K562 (cell line): ENCODE results near the gene MICAL1. TPM values are rescaled to one million over a fixed set of nuclear protein-coding genes. Genes with fewer than 3 reads are reported as not detected.
A peak's percentile ranks its signal among the peaks of the same experiment; 100 is the strongest.

Experiments used
- ATF7 ChIP-seq: fragments of 450-650 bp; IDR thresholded peaks from 2 replicates; pipeline ENCODE4 v1.7.1; 2014; ENCODE audit warnings: mild to moderate bottlenecking, moderate library complexity
- C11orf30 ChIP-seq: fragments of 450-650 bp; IDR thresholded peaks from 2 replicates; pipeline ENCODE4 v1.6.1; 2016; ENCODE audit warnings: low read depth, mild to moderate bottlenecking
- CTCF ChIP-seq, 3 experiments: IDR thresholded peaks in 2 of 3; conservative IDR thresholded peaks in 1 of 3; 2 replicates each; pipeline ENCODE4 v1.5.1; 2011 to 2012; ENCODE audit warnings: low read length in 3 of 3, mild to moderate bottlenecking in 3 of 3, control low read depth in 2 of 3, improper control_type of control experiment in 1 of 3, inconsistent platforms in 1 of 3, low read depth in 1 of 3, mixed read lengths in 1 of 3, moderate library complexity in 1 of 3; ENCODE audit not compliant: insufficient read depth in 2 of 3
- HDAC1 ChIP-seq, 2 experiments: fragments of 450-650 bp; IDR thresholded peaks; 2 replicates each; pipeline ENCODE4 v1.6.1; 2016 to 2017; ENCODE audit warnings: inconsistent platforms in 1 of 2, mild to moderate bottlenecking in 1 of 2, moderate library complexity in 1 of 2
- MAFG ChIP-seq: fragments of 450-650 bp; conservative IDR thresholded peaks from 2 replicates; pipeline ENCODE4 v1.6.1; 2016; ENCODE audit warnings: missing genetic modification characterization, missing compliant biosample characterization
- MAFK ChIP-seq: IDR thresholded peaks from 2 replicates; pipeline ENCODE4 v1.6.1; 2011; ENCODE audit warnings: low read length, improper control_type of control experiment
- MIER1 ChIP-seq: fragments of 450-650 bp; IDR thresholded peaks from 2 replicates; pipeline ENCODE4 v1.6.1; 2016; ENCODE audit warnings: antibody characterized with exemption, mild to moderate bottlenecking, low read depth
- MLLT1 ChIP-seq, 2 experiments: fragments of 450-650 bp; IDR thresholded peaks; 2 replicates each; pipeline ENCODE4 v1.6.1; 2016
- MNT ChIP-seq, 2 experiments: fragments of 450-650 bp; conservative IDR thresholded peaks; 2 replicates each; pipeline ENCODE4 v1.6.1; 2017; ENCODE audit warnings: mild to moderate bottlenecking in 2 of 2, moderate library complexity in 2 of 2
- PPARD ChIP-seq: fragments of 250-450 bp; sonication (Bioruptor Pico); IDR thresholded peaks from 2 replicates; pipeline ENCODE4 v1.8.0; 2022; ENCODE audit warnings: inconsistent platforms, mild to moderate bottlenecking, moderate library complexity
- RBM15 ChIP-seq: fragments of 200-400 bp; formaldehyde crosslinking; IDR thresholded peaks from 2 replicates; pipeline ENCODE4 v1.6.1; 2018; ENCODE audit warnings: mild to moderate bottlenecking, low read length, moderate library complexity; ENCODE audit not compliant: insufficient read depth
- SMARCE1 ChIP-seq: fragments of 450-650 bp; IDR thresholded peaks from 2 replicates; pipeline ENCODE4 v1.7.1; 2016; ENCODE audit warnings: mild to moderate bottlenecking
- SUPT5H ChIP-seq: fragments of 450-650 bp; IDR thresholded peaks from 2 replicates; pipeline ENCODE4 v1.6.1; 2016
- TCF7 ChIP-seq: sonication (generic); IDR thresholded peaks from 2 replicates; pipeline ENCODE4 v1.6.1; 2016; ENCODE audit warnings: antibody characterized with exemption, borderline replicate concordance
- XRCC3 ChIP-seq: fragments of 450-650 bp; IDR thresholded peaks from 2 replicates; pipeline ENCODE4 v1.6.1; 2017; ENCODE audit warnings: mild to moderate bottlenecking, moderate library complexity
- ZNF239 ChIP-seq: fragments of 250-450 bp; sonication (Bioruptor Pico); IDR thresholded peaks from 2 replicates; pipeline ENCODE4 v1.4.0; 2020; ENCODE audit warnings: mild to moderate bottlenecking
- ZNF316 ChIP-seq: fragments of 450-650 bp; IDR thresholded peaks from 2 replicates; pipeline ENCODE4 v1.6.1; 2016
- ZNF586 ChIP-seq: fragments of 450-650 bp; formaldehyde crosslinking; conservative IDR thresholded peaks from 2 replicates; pipeline ENCODE4 v1.4.0; 2020; ENCODE audit warnings: mild to moderate bottlenecking, moderate library complexity
- ZNF76 ChIP-seq: fragments of 250-450 bp; sonication (Bioruptor Pico); IDR thresholded peaks from 2 replicates; pipeline ENCODE4 v1.4.0; 2020; ENCODE audit warnings: mild to moderate bottlenecking, moderate library complexity, borderline replicate concordance
- ZNF785 ChIP-seq: fragments of 250-450 bp; sonication (Bioruptor Pico); IDR thresholded peaks from 2 replicates; pipeline ENCODE4 v1.4.0; 2020; ENCODE audit warnings: mild to moderate bottlenecking
- polyA plus RNA-seq, 8 experiments: library from polyadenylated mRNA; depleted of rRNA in 4 of 8; stranded (reverse) in 5 of 8; unstranded in 3 of 8; fragments of >200 nt; fragmentation: Nextera tagmentation in 2 of 8; fragmentation: Illumina TruSeq in 1 of 8; extraction: Ambion mirVana in 2 of 8; extraction: Trizol in 1 of 8; gene quantifications; 2 replicates each; pipeline versions ENCODE4 v1.2.1 to v1.2.3, GENCODE V29; 2011 to 2014; ENCODE audit warnings: inconsistent platforms in 1 of 8, missing spikeins in 1 of 8
- total RNA-seq, 7 experiments: library from RNA; depleted of rRNA in 6 of 7; stranded (reverse); fragments of >200 nt in 6 of 7; fragmentation: Illumina TruSeq in 2 of 7; extraction: Trizol in 2 of 7; gene quantifications; 2 replicates each; pipeline versions ENCODE4 v1.2.1 to v1.2.3, GENCODE V29; 2011 to 2021; ENCODE audit warnings: low replicate concordance in 1 of 7
- TF ChIP-seq, protein P1 (sequence below): fragments of 450-650 bp; IDR thresholded peaks from 2 replicates; pipeline ENCODE4 v1.6.1; 2016; ENCODE audit warnings: low read depth, mild to moderate bottlenecking, moderate library complexity
- TF ChIP-seq, protein P2 (sequence below): fragments of 250-450 bp; sonication (Bioruptor Pico); IDR thresholded peaks from 2 replicates; pipeline ENCODE4 v1.4.0; 2020; ENCODE audit warnings: mild to moderate bottlenecking
- TF ChIP-seq, protein P3 (sequence below): fragments of 250-450 bp; sonication (Bioruptor Pico); IDR thresholded peaks from 2 replicates; pipeline ENCODE4 v1.4.0; 2020; ENCODE audit warnings: borderline replicate concordance

Gene MICAL1
- total and polyA plus RNA-seq, 9 of the 15 experiments (the other 6 are each of a cell fraction or from before 2014, with no cell fraction given) = 0.07 to 15.2 (median 7.0) TPM

DNA sequence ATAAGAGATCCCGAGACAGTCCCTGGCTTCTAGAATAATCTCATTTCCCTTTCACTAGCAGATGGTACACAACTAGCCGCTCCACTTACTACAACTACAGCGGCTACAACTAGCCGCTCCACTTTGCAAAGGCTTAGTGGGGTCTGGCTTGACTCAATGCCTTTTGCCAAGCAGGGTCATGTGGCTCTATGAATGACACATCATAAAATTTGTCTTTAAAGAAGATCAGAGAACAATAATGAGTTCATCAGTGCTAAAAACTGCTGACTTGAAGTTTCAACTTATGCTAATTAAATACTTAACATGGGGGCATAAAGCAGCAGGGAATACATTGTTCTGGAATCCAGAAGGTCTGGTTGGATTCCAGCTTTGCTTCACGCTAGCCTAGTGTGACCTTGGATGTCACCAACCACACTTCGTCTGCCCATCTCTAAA is 2.0 kb upstream of the MICAL1 start (continued):
- TF ChIP-seq TCF7 = no peak
- TF ChIP-seq, protein P1, sequence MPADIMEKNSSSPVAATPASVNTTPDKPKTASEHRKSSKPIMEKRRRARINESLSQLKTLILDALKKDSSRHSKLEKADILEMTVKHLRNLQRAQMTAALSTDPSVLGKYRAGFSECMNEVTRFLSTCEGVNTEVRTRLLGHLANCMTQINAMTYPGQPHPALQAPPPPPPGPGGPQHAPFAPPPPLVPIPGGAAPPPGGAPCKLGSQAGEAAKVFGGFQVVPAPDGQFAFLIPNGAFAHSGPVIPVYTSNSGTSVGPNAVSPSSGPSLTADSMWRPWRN = no peak
- TF ChIP-seq MAFG (tag) = peak; percentile 91
- TF ChIP-seq ZNF586 = no peak
- TF ChIP-seq SUPT5H = no peak
- TF ChIP-seq MNT (conservative IDR thresholded peaks at IDR 0.05) = no peak
- no peak for TF ChIP-seq ATF7
- TF ChIP-seq, protein P2, sequence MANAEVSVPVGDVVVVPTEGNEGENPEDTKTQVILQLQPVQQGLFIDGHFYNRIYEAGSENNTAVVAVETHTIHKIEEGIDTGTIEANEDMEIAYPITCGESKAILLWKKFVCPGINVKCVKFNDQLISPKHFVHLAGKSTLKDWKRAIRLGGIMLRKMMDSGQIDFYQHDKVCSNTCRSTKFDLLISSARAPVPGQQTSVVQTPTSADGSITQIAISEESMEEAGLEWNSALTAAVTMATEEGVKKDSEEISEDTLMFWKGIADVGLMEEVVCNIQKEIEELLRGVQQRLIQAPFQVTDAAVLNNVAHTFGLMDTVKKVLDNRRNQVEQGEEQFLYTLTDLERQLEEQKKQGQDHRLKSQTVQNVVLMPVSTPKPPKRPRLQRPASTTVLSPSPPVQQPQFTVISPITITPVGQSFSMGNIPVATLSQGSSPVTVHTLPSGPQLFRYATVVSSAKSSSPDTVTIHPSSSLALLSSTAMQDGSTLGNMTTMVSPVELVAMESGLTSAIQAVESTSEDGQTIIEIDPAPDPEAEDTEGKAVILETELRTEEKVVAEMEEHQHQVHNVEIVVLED = no peak
- no peak for TF ChIP-seq MLLT1 (IDR thresholded peaks at IDR 0.05)
- TF ChIP-seq SMARCE1 = no peak
- peak; percentile 53; the same call in 1 of the 2 replicates for TF ChIP-seq MAFK
- TF ChIP-seq RBM15 = no peak
- TF ChIP-seq ZNF239 (CRISPR knock-in tag) = no peak
- no peak for TF ChIP-seq PPARD (CRISPR knock-in tag)
- no peak for TF ChIP-seq CTCF (IDR thresholded peaks at IDR 0.05 in 2 of 3, conservative IDR thresholded peaks at IDR 0.05 in 1 of 3; ENCODE audit: insufficient read depth in 2 of 3, low read depth in 1 of 3, low read length in 3 of 3)
- TF ChIP-seq ZNF785 (CRISPR knock-in tag) = no peak
- TF ChIP-seq XRCC3 = no peak
- TF ChIP-seq ZNF316 = peak; percentile 98
- TF ChIP-seq C11orf30 = peak; percentile 94
- TF ChIP-seq, protein P3, sequence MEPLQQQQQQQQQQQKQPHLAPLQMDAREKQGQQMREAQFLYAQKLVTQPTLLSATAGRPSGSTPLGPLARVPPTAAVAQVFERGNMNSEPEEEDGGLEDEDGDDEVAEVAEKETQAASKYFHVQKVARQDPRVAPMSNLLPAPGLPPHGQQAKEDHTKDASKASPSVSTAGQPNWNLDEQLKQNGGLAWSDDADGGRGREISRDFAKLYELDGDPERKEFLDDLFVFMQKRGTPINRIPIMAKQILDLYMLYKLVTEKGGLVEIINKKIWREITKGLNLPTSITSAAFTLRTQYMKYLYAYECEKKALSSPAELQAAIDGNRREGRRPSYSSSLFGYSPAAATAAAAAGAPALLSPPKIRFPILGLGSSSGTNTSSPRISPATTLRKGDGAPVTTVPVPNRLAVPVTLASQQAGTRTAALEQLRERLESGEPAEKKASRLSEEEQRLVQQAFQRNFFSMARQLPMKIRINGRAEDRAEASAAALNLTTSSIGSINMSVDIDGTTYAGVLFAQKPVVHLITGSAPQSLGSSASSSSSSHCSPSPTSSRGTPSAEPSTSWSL (CRISPR knock-in tag) = no peak
- TF ChIP-seq MIER1 = no peak
- no peak for TF ChIP-seq ZNF76 (CRISPR knock-in tag)
- TF ChIP-seq HDAC1 (IDR thresholded peaks at IDR 0.05) = no peak
